ENCODE results near the gene MXRA8.

DNA sequence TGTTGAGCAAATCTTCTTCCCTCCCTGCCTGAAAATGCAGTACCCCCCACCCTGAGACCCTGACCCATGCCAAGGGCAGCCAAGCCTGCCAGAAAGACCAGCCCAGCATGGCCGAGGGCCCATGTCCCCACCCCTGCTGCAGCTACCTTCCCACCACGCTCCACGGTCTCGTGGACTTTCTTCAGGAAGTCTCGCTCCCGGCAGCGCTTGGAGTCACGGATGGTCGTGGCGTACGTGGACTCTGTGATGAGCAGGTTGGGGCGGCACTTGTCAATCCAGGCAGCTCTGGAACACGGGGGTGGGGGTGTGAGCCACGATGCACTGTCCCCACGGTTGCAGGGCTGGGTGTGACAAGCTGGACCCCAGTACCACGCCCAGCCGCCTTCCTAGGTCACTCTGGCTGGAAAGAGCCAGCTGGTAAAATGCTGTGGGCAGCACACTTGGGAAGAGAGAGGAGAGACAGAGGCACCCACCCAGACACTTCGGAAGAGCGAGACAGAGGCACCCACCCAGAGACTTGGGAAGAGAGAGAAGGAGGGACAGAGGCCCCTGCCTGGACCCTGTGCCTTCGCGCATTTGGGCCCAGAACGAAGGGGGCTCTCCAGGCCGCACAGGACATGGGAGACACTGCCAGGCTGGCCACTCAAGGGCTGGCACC, 43.5 kb downstream of the MXRA8 start:
- TF ChIP-seq CTCF (IDR thresholded peaks at IDR 0.05) (no peak), POLR2A (IDR thresholded peaks at IDR 0.05) (no peak), EP300 (IDR thresholded peaks at IDR 0.05) (no peak)

Measured in ovary (tissue), 3 donors.